Caco-2 (cell line): ENCODE results near the gene KAT8. TPM values are rescaled to one million over a fixed set of nuclear protein-coding genes. Genes with fewer than 3 reads are reported as not detected.

Source experiments
- total RNA-seq: library from RNA; stranded (reverse); gene quantifications from 2 replicates; pipeline ENCODE4 v1.2.3, GENCODE V29; 2022

Gene KAT8
- total RNA-seq, 1 experiment from 2014 or later, result 46.2 TPM

Other genes with a start within 250 kb of the KAT8 start
- 15.1 and 17.7 TPM in 2 replicates for gene BCL7C, start 223.6 kb upstream of the KAT8 start, total RNA-seq
- 1.8 and 2.4 TPM in 2 replicates for gene CTF1, start 221.1 kb upstream of the KAT8 start, total RNA-seq
- 20.2 and 23.4 TPM in 2 replicates for gene FBXL19, start 194.1 kb upstream of the KAT8 start, total RNA-seq
- gene ORAI3, start 168.6 kb upstream of the KAT8 start, total RNA-seq, result 4.7 TPM in 2 replicates
- gene SETD1A, start 159.9 kb upstream of the KAT8 start, total RNA-seq, result 21.5 and 26.3 TPM in 2 replicates
- 1.3 and 2.4 TPM in 2 replicates for gene HSD3B7, start 132.5 kb upstream of the KAT8 start, total RNA-seq
- 0.46 and 0.77 TPM in 2 replicates for gene STX1B, start 107.0 kb upstream of the KAT8 start, total RNA-seq
- 27.9 and 29.2 TPM in 2 replicates for gene STX4, start 84.1 kb upstream of the KAT8 start, total RNA-seq
- 8.7 and 10.8 TPM in 2 replicates for gene ZNF668, start 43.4 kb upstream of the KAT8 start, total RNA-seq
- 17.2 and 18.1 TPM in 2 replicates for gene ZNF646, start 43.2 kb upstream of the KAT8 start, total RNA-seq
- 1.8 and 2.1 TPM in 2 replicates for gene PRSS53, start 28.7 kb upstream of the KAT8 start, total RNA-seq
- gene VKORC1, start 22.9 kb upstream of the KAT8 start, total RNA-seq, result 61.3 and 61.4 TPM in 2 replicates
- 30.5 and 34.1 TPM in 2 replicates for gene BCKDK, start 9.3 kb upstream of the KAT8 start, total RNA-seq
- gene PRSS8, start 18.1 kb downstream of the KAT8 start, total RNA-seq, result 237 and 271 TPM in 2 replicates
- gene PRSS36, start 32.4 kb downstream of the KAT8 start, total RNA-seq, result 1.4 and 1.6 TPM in 2 replicates
- 489 and 490 TPM in 2 replicates for gene FUS, start 62.5 kb downstream of the KAT8 start, total RNA-seq
- gene PYCARD, start 85.1 kb downstream of the KAT8 start, total RNA-seq, result 0.49 and 0.84 TPM in 2 replicates
- 0.07 TPM in 2 replicates for gene TRIM72, start 96.5 kb downstream of the KAT8 start, total RNA-seq
- gene PYDC1, start 99.5 kb downstream of the KAT8 start, total RNA-seq, result not detected in 2 replicates
- 0.19 TPM in 1 of 2 replicates, not detected in the other for gene ITGAM, start 142.3 kb downstream of the KAT8 start, total RNA-seq
- not detected in 2 replicates for gene ITGAX, start 237.5 kb downstream of the KAT8 start, total RNA-seq